ENCODE results near the gene GPR108. TPM values are rescaled to one million over a fixed set of nuclear protein-coding genes. Genes with fewer than 3 reads are reported as not detected.
A peak's percentile ranks its signal among the peaks of the same experiment; 100 is the strongest.
"Not testable (repeated sequence)": the region's sequence is repeated elsewhere in the genome, so short reads cannot be mapped to it uniquely, and the experiment has no call there.

GPR108 gene
- total and polyA plus RNA-seq, 2 donors: 23.2 to 66.8 TPM

GRCh38 chr19:6751189-6751588 lies 13.8 kb upstream of the GPR108 start:
- WGBS: 90% methylated on average over 16 of the region's 16 CpGs
- Histone ChIP-seq H3K4me1 (ENCODE audit: insufficient read depth) (no peaks in the 10 kb centered on the region), H3K4me3 (ENCODE audit: low read depth, low read length) (no peak overlapping the region), H3K36me3 (ENCODE audit: insufficient read depth) (peaks cover 4% of the 10 kb centered on the region), H3K27ac (ENCODE audit: low read depth) (no peak overlapping the region)
- DNase-seq (ENCODE audit: extremely low spot score): no peak

GRCh38 chr19:6750062-6750461 lies 12.7 kb upstream of the GPR108 start:
- WGBS: 58% methylated on average over 20 of the region's 20 CpGs
- H3K4me1 ChIP-seq (ENCODE audit: insufficient read depth): no peaks in the 10 kb centered on the region
- H3K36me3 ChIP-seq (ENCODE audit: insufficient read depth): peaks cover 4% of the 10 kb centered on the region
- no peak for DNase-seq (ENCODE audit: extremely low spot score)
- no peak overlapping the region for H3K4me3 ChIP-seq (ENCODE audit: low read depth, low read length)
- H3K27ac ChIP-seq (ENCODE audit: low read depth): no peak overlapping the region

- H3K27ac ChIP-seq (ENCODE audit: low read depth); DNase-seq (ENCODE audit: extremely low spot score); H3K4me1 ChIP-seq (ENCODE audit: insufficient read depth); H3K36me3 ChIP-seq (ENCODE audit: insufficient read depth); H3K4me3 ChIP-seq (ENCODE audit: low read depth, low read length): not testable (repeated sequence)
- WGBS: 87% methylated on average over 10 of the region's 10 CpGs
Observed at GRCh38 chr19:6748543-6748942, 11.2 kb upstream of the GPR108 start.

- 93% methylated on average over 24 of the region's 24 CpGs for WGBS
- H3K4me3 ChIP-seq (ENCODE audit: low read depth, low read length): no peak overlapping the region
- peaks cover 4% of the 10 kb centered on the region for H3K36me3 ChIP-seq (ENCODE audit: insufficient read depth)
- no peak overlapping the region for H3K27ac ChIP-seq (ENCODE audit: low read depth)
- no peaks in the 10 kb centered on the region for H3K4me1 ChIP-seq (ENCODE audit: insufficient read depth)
- no peak for DNase-seq (ENCODE audit: extremely low spot score)
Observed at GRCh38 chr19:6745965-6746364, 8.6 kb upstream of the GPR108 start.

GRCh38 chr19:6744381-6745301 lies 7.3 kb upstream of the GPR108 start:
- peak overlapping the region; percentile 64 for H3K27ac ChIP-seq (ENCODE audit: low read depth)
- peak; percentile 62 for DNase-seq (ENCODE audit: extremely low spot score)
- no peaks in the 10 kb centered on the region for H3K4me1 ChIP-seq (ENCODE audit: insufficient read depth)
- H3K36me3 ChIP-seq (ENCODE audit: insufficient read depth): peaks cover 4% of the 10 kb centered on the region
- 15% methylated on average over 41 of the region's 41 CpGs for WGBS
- H3K4me3 ChIP-seq (ENCODE audit: low read depth, low read length): no peak overlapping the region

- no peaks in the 10 kb centered on the region for H3K4me1 ChIP-seq (ENCODE audit: insufficient read depth)
- peaks cover 4% of the 10 kb centered on the region for H3K36me3 ChIP-seq (ENCODE audit: insufficient read depth)
- peak overlapping the region; percentile 64 for H3K27ac ChIP-seq (ENCODE audit: low read depth)
- H3K4me3 ChIP-seq (ENCODE audit: low read depth, low read length): no peak overlapping the region
- DNase-seq (ENCODE audit: extremely low spot score): no peak
- WGBS: 78% methylated on average over 15 of the region's 15 CpGs
Observed at GRCh38 chr19:6743714-6744380, 6.5 kb upstream of the GPR108 start.

- H3K4me1 ChIP-seq (ENCODE audit: insufficient read depth): no peaks in the 10 kb centered on the region
- H3K36me3 ChIP-seq (ENCODE audit: insufficient read depth): peaks cover 4% of the 10 kb centered on the region
- no peak for DNase-seq (ENCODE audit: extremely low spot score)
- WGBS: 52% methylated on average over 7 of the region's 7 CpGs
- no peak overlapping the region for H3K4me3 ChIP-seq (ENCODE audit: low read depth, low read length)
- no peak overlapping the region for H3K27ac ChIP-seq (ENCODE audit: low read depth)
Observed at GRCh38 chr19:6743066-6743465, 5.7 kb upstream of the GPR108 start.

GRCh38 chr19:6740589-6741343 lies 3.4 kb upstream of the GPR108 start:
- 1% methylated on average over 46 of the region's 46 CpGs for WGBS
- Histone ChIP-seq H3K36me3 (ENCODE audit: insufficient read depth) (no peaks in the 10 kb centered on the region), H3K4me3 (ENCODE audit: low read depth, low read length) (peak overlapping the region; percentile 78), H3K4me1 (ENCODE audit: insufficient read depth) (no peaks in the 10 kb centered on the region), H3K27ac (ENCODE audit: low read depth) (peak overlapping the region; percentile 83)
- DNase-seq (ENCODE audit: extremely low spot score): peak; percentile 46

- Histone ChIP-seq H3K27ac (ENCODE audit: low read depth) (peak overlapping the region; percentile 83), H3K36me3 (ENCODE audit: insufficient read depth) (no peaks in the 10 kb centered on the region), H3K4me3 (ENCODE audit: low read depth, low read length) (peak overlapping the region; percentile 78), H3K4me1 (ENCODE audit: insufficient read depth) (no peaks in the 10 kb centered on the region)
- under 1% methylated on average over 34 of the region's 34 CpGs for WGBS
- no peak for DNase-seq (ENCODE audit: extremely low spot score)
Observed at GRCh38 chr19:6739883-6740588, 2.7 kb upstream of the GPR108 start.

GRCh38 chr19:6739390-6739882 lies 2.1 kb upstream of the GPR108 start, which contains the start of gene TRIP10:
TSS of gene TRIP10 (plus strand) at chr19:6739680. CDS start at chr19:6739762, 82 bp downstream.
- DNase-seq (ENCODE audit: extremely low spot score): peak; percentile 72
- peak within 1 kb of the TSS; percentile 78 for H3K4me3 ChIP-seq (ENCODE audit: low read depth, low read length)
- peak within 1 kb of the TSS; percentile 83 for H3K27ac ChIP-seq (ENCODE audit: low read depth)
- no peaks in the 10 kb centered on the region for H3K4me1 ChIP-seq (ENCODE audit: insufficient read depth)
- under 1% methylated on average over 47 of the region's 47 CpGs for WGBS
- H3K36me3 ChIP-seq (ENCODE audit: insufficient read depth): no peaks in the 10 kb centered on the region

GRCh38 chr19:6738787-6739389 lies 1.5 kb upstream of the GPR108 start:
- Histone ChIP-seq H3K4me1 (ENCODE audit: insufficient read depth) (no peaks in the 10 kb centered on the region), H3K27ac (ENCODE audit: low read depth) (peak overlapping the region; percentile 71), H3K4me3 (ENCODE audit: low read depth, low read length) (no peak overlapping the region), H3K36me3 (ENCODE audit: insufficient read depth) (no peaks in the 10 kb centered on the region)
- DNase-seq (ENCODE audit: extremely low spot score): peak; percentile 37
- WGBS: 8% methylated on average over 24 of the region's 24 CpGs

- DNase-seq (ENCODE audit: extremely low spot score): peak; percentile 70
- no peaks in the 10 kb centered on the region for H3K4me1 ChIP-seq (ENCODE audit: insufficient read depth)
- no peaks in the 10 kb centered on the region for H3K36me3 ChIP-seq (ENCODE audit: insufficient read depth)
- no peak overlapping the region for H3K4me3 ChIP-seq (ENCODE audit: low read depth, low read length)
- H3K27ac ChIP-seq (ENCODE audit: low read depth): peak overlapping the region; percentile 71
- WGBS: 7% methylated on average over 13 of the region's 13 CpGs
Observed at GRCh38 chr19:6737873-6738786, 750 bp upstream of the GPR108 start.
